HTR-8/SVneo (cell line): Measurements from ENCODE around the gene GDE1.
"Not testable (repeated sequence)": the region's sequence is repeated elsewhere in the genome, so short reads cannot be mapped to it uniquely, and the experiment has no call there.

Experiments
- DNase-seq: peaks from one replicate; pipeline ENCODE4 v3.0.0; 2011; ENCODE audit warnings: low spot score, mixed read lengths; ENCODE audit not compliant: insufficient read length
- FAIRE-seq: peaks from 2 replicates; lab custom pipeline; 2011; peaks lifted over from hg19 to GRCh38; lab: Jason Lieb, UNC

GDE1 gene

GRCh38 chr16:19521471-19522396 lies at the start of gene GDE1:
Gene GDE1 (minus strand): TSS chr16:19522098. CDS start chr16:19521964, 134 bp downstream.
- DNase-seq (peak; percentile 91), FAIRE-seq (no peak)

- FAIRE-seq (no peak), DNase-seq (no peak)
Measured at GRCh38 chr16:19567560-19567959, 45.7 kb upstream of the GDE1 start.

GRCh38 chr16:19566362-19566761 lies 44.5 kb upstream of the GDE1 start:
- FAIRE-seq (no peak), DNase-seq (no peak)

GRCh38 chr16:19563377-19563776 lies 41.5 kb upstream of the GDE1 start:
- FAIRE-seq (no peak), DNase-seq (no peak)

GRCh38 chr16:19560078-19560477 lies 38.2 kb upstream of the GDE1 start:
- FAIRE-seq (no peak), DNase-seq (no peak)

GRCh38 chr16:19559242-19559910 lies 37.5 kb upstream of the GDE1 start:
- DNase-seq (peak; percentile 34), FAIRE-seq (no peak)

- no peak for FAIRE-seq
Measured at GRCh38 chr16:19555938-19556771, 34.3 kb upstream of the GDE1 start.

GRCh38 chr16:19555186-19555937 lies 33.5 kb upstream of the GDE1 start, which contains the start of gene VPS35L:
Gene VPS35L (plus strand): TSS chr16:19555703. CDS start chr16:19555730, 27 bp downstream.
- DNase-seq, result peak; percentile 93
- FAIRE-seq, result peak; percentile 88

More at GRCh38 chr16:19555938-19556771, 34.3 kb upstream of the GDE1 start:
- no peak for DNase-seq

- no peak for FAIRE-seq
Measured at GRCh38 chr16:19549673-19550072, 27.8 kb upstream of the GDE1 start.

GRCh38 chr16:19548144-19548543 lies 26.2 kb upstream of the GDE1 start:
- FAIRE-seq (no peak), DNase-seq (no peak)

More at GRCh38 chr16:19549673-19550072, 27.8 kb upstream of the GDE1 start:
- DNase-seq, result no peak

- DNase-seq, FAIRE-seq: not testable (repeated sequence)
Measured at GRCh38 chr16:19543278-19543996, 21.5 kb upstream of the GDE1 start.

- no peak for FAIRE-seq
- no peak for DNase-seq
Measured at GRCh38 chr16:19542138-19542821, 20.4 kb upstream of the GDE1 start.

- FAIRE-seq (no peak), DNase-seq (no peak)
Measured at GRCh38 chr16:19540241-19540970, 18.5 kb upstream of the GDE1 start.

- no peak for FAIRE-seq
- no peak for DNase-seq
Measured at GRCh38 chr16:19532601-19533000, 10.7 kb upstream of the GDE1 start.

GRCh38 chr16:19528666-19529065 lies 6.8 kb upstream of the GDE1 start:
- no peak for DNase-seq
- FAIRE-seq, result no peak

GRCh38 chr16:19527161-19527560 lies 5.3 kb upstream of the GDE1 start:
- no peak for FAIRE-seq
- DNase-seq, result no peak

- DNase-seq (no peak), FAIRE-seq (no peak)
Measured at GRCh38 chr16:19525385-19525723, 3.5 kb upstream of the GDE1 start.
